ENCODE results near the gene JARID2.
"Not testable (repeated sequence)": the region's sequence is repeated elsewhere in the genome, so short reads cannot be mapped to it uniquely, and the experiment has no call there.

The JARID2 gene

DNA sequence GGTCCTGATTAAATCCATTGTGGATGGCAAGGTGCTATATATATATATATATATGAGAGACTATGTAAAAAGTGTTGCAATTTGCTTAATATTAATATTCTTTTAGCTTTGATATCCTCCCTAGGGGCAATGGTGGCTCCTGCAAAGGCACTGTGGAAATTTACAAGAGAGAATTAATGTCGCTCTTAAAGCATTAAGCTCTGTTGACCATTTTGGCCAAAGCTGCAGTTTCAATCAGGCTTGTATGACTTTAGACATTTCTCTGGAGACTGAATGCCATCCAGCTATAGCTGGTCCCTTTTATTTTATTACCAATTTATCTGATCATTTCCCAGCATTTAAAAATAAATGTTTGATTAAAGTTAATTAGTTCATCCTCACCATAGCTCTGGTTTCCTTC is 155.3 kb downstream of the JARID2 start:
- no peak for DNase-seq (ENCODE audit: low spot score)

DNA sequence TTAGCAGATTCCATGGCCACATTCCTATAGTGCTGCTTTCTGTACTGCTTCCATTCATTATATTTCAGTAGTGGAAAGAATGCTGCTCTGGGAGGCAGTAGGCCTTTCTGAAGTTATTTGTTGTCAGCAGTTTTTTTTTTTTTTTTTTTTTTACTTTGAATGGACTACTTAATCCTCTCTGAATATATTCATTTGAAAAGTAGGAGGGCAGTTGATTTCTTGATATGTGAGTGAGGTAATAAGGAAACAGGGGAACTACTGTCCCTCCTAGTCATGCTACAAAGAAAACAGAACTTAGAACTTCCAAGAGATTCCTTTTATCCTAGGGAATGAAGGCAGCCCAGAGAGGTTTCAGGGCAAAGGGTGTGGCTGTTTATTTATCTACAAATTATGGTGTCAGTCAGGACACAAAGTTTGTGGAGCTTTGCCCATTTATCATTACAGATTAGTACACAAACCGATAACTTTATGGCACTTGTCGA is 155.9 kb downstream of the JARID2 start:
- DNase-seq (ENCODE audit: low spot score) = no peak

DNA sequence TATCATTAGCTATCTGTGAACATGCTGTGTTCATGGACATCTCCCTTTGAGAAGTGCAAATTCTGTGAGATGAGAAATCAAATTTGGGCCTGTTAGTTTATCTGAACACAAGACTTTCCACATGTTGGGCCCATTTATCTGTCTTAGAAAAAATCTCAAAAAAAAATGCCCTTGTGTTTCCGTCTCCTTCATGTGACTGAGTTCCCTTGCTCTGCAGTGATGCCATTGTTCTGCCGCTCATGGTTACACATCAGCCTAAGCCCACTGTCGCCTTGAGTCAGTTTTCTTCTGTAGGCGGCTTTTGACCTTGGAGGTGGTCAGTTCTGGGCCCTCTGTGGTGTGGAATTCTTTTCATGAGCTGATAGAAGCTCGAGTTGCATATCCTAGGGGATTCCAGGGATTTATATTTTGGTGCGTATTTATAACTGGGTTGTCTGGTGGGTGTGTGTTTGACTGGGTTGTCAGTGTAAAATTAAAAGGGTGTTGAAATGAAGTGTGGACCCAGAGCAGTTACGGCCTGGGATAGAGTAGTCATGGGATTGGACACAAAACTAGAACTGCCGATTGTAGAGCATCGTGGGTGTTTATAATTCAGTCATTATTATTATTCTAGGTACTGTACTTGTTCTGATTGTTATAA is 156.7 kb downstream of the JARID2 start:
- DNase-seq (ENCODE audit: low spot score) = no peak

DNA sequence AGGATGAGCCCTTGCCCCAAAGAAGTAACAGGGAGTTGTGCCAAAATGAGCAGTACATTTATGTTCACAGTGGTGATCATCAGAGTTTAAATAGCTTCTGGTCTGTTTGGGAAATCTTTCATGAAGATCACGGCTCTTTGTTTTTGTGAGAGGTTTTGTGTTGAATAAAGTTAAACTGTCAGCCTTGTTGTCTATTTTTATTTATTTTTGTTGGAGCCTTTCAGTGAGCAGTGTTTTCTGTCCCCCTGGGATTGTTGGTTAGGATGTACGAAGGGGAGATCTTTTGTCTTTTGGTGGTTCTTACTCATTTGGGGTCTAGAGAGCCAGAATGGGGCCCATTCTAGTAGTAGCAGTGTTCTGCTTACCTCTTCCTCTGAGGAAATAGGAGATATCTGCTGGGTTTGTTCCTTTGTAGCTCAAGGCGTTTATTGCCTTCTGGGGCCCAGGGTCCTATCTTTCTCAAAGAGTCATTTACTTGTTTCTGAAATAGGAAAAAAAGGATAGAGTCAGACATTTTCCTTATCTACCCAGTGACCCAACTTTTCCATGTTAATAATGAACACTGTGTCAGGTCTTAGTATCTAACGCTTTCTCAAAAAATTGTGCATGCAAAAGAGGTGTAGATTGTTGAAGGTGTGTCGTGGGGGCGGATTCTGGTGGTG is 157.4 kb downstream of the JARID2 start:
- no peak for DNase-seq (ENCODE audit: low spot score)

DNA sequence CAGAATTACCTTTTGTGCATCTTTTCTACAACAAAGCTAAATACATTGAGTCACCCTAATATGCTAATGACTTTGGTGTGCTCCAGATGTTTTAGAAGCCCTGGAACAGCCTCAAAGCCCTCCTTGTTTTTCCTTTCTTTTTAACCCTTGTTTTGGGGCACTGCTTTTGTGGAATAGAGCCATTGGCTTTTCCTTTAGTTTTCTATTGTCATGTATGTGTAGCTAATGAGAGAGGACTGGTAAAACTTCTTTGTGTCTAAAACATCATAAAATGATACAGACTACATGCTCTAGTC is 158.8 kb downstream of the JARID2 start:
- DNase-seq (ENCODE audit: low spot score) = no peak

DNA sequence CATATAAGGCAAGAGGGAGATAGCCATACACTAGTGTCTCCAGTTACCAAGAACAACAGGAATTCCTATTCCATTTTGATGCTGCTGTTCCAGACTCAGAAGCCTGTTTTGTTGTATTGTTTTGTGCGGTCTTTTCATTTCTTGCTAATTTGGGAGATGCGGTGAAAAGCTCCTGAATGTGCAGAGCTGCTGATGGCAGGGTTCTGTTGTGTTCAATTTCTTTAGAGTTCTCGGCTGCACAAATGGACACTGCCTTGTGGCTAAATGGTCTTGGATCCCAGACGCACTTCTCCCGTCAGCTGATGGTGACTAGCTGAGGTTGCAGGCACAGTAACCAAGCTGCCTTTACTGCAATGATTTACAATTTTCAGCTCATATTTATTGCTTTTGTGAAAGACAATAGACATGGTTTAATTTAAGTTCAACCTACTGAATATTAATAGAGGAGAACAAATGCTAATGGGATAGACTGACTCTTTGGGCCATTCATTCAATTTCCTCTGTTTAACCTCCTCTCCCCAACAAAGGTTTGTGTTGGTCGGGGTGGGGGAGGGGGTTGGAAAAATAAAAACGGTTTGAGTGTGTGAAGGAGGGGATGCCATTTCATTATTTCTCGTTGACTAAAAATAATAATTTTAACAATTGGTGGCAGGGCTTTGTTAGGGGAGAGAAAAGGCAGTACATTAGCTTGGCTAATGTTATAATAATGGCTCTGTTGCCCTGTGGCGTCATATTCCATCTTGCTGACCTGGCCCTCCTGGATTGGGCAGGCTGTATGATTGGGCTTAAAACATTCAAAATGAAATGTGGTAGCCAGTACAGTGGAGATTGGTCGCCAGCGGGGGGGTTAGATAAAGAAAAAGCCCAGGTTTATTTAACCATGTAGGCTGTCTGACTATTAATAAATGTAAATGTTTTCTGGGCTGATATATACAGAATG is 159.5 kb downstream of the JARID2 start:
- no peak for DNase-seq (ENCODE audit: low spot score)

DNA sequence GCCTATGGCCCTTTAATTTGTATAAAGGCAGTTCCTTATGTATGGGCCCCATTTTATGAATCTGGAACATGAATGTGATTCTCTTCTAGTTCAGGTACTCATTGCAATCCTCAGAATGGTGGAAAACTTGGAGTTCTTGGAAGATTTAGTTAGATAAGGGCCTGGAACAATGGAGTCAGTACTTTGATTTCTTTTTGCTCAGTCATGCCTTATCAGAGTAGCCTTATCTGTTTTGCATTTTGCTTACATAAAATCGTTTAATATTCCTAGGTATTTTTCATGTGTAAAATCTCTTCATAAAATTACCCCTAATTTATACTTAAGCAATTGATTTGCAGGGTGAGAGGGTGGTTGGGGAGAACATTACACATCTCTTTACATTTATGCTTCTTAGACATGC is 160.6 kb downstream of the JARID2 start:
- DNase-seq (ENCODE audit: low spot score) = no peak

DNA sequence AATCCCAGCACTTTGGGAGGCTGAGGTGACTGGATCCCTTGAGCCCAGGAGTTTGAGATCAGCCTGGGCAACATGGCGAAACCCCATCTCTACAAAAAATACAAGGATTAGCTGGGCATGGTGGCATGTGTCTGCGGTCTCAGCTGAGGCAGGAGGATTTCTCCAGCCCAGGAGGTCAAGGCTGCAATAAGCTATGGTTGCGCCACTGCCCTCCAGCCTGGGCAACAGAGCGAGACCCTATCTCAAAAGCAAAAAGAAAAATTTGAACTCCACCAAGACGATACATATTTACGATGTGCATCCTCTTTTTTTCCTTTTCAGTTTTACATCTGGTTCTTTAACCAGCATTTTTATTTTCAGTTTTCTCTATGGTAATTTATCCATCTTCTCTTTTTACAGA is 162.1 kb downstream of the JARID2 start:
- DNase-seq (ENCODE audit: low spot score) = no peak

DNA sequence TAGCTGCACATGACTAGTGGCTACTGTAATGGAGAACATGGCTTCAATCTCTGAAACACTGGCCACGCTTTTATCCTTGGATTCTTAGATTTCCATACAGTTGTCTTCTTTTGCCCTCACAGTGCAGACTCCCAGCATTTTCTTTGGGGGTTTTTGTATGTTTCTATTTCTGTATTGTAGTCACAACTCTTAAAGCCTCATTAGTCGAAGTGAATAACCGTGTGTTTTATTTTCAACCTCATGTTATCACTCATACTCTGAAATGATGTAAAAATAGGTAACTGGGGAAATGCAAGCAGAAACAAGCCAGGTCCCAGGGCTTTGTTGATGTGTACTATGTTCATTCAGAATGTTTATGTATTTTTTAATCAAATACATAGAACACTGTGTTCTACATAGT is 162.9 kb downstream of the JARID2 start:
- no peak for DNase-seq (ENCODE audit: low spot score)

DNA sequence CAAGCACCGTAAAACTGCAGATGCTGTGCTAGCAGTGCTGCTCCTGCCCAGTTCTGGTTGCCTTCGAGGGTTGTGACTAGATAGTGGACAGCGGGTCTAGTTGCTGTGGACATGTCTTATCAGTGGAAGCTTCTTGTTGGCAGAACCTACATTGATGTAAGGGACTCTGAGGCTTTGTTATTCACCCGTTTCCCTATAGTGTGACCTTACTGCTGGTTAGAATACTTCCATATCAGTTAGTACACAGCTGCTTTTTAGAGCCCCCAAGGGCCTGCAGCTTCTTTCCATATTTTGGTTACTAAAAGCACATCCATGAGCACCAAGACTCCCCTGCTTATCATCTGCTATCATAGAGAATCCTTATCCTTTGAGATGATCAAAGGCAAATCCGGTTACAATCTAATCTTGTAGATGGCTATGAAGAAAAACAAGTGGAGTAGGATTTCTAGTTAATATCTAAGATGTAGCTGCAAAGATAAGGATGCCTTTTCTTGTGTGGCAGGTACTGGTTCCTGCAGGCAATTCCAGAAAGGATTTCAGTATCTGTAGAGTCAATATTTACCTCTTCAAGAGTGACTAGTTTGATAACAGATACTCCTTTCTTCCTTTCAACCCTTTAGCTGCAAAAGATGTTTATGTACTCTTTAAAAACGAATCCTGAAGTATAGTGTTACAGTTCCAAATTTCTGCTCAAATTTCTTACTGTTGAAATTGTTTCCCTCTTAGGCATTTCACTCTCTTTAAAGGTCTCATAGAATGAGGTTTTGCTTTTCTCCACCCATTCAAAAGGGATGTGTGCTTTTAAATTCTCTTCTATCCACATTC is 163.6 kb downstream of the JARID2 start:
- DNase-seq (ENCODE audit: low spot score) = no peak

DNA sequence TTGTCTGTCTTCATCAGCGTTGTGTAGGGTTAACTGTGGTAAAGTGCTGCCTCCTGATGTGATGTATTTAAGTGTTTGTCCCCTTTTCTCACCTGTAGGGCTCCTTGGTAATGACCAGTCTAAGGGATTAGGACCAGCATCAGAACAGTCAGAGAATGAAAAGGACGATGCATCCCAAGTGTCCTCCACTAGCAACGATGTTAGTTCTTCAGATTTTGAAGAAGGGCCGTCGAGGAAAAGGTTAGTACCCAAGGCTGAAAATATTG is 164.2 kb downstream of the JARID2 start:
- DNase-seq (ENCODE audit: low spot score) = no peak

DNA sequence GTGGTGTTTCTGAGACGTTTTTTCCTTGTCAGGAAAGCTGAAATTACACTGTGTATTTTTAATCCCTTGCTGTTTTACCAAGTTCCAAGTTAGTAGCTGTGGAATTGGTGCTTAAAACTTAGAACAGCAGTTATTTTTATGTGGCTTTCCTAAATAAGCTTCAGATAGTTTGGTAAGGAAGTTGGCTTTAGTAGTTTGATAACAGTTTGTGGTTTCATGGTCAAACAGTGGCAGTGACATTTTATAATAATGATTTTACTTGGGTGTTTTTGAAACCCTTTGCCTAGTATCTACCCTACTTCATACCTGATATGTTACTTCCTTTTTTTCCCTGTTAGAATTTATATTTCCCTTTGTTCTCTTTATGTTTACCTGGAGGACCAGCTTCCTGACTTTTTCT is 164.9 kb downstream of the JARID2 start:
- DNase-seq (ENCODE audit: low spot score) = no peak

DNA sequence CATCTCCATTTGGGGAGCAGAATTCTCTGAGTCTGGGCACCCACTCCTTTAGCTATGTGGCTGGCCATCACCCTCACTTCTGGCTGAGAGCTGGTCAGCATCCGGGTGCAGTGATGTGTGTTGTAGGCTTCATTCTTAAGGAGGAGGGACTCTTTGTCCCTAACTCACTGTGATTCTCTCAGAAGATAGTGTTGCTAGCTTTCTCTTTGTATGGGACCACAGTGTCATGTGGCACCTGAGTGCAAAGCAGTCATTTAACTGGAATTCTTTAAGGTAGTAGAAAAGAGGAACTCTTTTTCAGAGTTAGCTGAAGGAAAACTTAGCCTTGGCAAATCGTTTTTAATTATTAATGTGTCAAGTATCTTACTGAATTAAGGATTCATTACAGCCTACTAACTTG is 165.9 kb downstream of the JARID2 start:
- no peak for DNase-seq (ENCODE audit: low spot score)

DNA sequence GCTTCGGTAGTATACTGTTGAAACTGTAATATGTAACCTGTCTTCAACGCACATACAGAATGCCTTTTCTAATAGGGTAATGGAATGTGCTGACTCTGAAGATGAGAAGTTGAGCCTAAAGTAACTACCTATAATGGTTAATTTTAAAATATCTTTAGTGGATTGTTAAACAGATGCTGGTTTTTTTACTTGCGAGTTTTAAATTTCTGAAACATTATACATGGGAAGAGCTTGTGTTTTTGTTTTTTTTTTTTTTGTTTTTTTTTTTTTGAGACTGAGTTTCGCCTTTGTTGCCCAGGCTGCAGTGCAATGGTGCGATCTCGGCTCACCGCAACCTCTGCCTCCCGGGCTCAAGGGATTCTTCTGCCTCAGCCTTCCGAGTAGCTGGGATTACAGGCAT is 166.9 kb downstream of the JARID2 start:
- no peak for DNase-seq (ENCODE audit: low spot score)

DNA sequence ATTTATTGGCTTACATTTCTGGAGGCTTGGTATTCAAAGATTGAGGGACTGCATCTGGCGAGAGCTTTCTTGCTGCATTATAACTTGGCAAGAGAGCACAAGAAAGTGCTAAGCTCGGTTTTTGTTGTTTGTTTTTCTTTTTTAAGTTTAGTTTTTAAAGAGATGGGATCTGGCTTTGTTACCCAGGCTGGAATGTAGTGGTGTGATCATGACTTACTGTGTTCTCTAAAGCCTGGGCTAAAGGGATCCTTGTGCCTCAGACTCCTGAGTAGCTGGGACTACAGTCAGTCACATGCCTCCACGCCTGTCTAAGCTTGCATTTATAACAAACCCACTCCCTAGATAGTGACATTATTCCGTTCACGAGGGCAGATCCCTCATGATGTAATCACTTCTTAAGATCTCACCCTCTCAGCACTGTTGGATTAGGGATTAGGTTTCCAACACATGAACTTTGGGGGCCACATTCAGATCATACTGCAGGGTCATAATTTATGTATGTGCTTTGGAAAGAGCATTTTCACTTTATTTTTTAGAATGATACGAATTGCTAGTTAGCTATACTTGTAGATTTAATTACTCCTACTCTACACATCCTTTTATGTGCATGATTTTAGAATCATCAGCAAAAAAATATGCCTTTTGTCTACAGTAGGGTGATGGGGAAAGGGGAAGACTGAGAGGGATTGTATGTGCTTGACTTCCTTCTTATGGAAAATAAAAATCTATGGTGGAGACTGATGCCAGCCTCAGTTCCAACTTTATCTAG is 167.8 kb downstream of the JARID2 start:
- DNase-seq (ENCODE audit: low spot score) = no peak

DNA sequence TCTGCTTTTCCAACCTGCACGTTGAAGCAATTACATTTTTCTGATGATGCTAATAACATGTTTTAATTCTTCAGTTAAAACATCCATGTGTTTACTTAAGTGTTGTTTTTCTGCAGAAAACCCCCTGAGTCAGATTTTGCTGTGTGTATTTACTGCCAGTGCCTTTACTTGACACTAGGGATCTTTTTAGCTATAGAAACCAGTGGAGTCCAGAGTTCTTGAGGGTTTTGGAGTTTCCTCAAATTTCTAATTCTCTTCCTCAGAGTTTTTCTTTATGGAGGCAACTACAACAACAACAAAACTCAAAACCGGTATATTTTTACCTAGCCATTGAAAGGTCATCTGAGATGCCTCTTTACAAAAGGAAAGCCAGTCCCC is 168.4 kb downstream of the JARID2 start:
- DNase-seq (ENCODE audit: low spot score) = no peak

DNA sequence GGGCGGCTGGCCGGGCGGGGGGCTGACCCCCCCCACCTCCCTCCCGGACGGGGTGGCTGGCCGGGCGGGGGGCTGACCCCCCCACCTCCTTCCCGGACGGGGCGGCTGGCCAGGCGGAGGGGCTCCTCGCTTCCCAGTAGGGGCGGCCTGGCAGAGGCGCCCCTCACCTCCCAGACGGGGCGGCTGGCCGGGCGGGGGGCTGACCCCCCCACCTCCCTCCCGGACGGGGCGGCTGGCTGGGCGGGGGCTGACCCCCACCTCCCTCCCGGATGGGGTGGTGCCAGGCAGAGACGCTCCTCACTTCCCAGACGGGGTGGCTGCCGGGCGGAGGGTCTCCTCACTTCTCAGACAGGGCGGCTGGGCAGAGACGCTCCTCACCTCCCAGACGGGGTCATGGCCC is 169.8 kb downstream of the JARID2 start:
- not testable (repeated sequence) for DNase-seq (ENCODE audit: low spot score)

DNA sequence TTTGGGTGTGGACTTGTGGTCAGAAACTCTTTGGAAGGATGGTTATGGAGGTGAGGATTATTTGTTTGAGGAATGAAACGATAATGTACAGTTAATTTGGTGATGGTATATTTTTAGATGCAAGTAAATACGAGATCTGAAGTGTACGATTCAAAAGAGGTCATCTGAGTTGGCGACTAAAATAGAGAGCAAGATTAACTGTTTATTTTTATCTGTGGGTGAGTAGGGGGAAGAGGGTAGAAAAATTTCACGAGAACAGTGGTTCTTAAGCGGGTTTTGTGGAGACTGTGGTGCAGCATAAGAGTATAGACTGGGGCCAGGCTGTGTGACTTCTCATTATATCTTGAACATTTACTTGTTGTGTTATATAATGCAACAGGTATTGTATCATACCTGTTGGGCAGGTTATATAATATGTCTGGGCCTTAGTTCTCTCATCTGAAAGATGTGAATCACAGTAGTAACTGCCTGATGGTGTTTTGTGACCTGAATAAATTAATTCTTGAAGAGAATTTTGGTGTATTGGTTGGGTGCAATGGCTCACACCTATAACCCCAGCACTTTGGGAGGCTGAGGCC is 171.2 kb downstream of the JARID2 start:
- DNase-seq (ENCODE audit: low spot score) = no peak

DNA sequence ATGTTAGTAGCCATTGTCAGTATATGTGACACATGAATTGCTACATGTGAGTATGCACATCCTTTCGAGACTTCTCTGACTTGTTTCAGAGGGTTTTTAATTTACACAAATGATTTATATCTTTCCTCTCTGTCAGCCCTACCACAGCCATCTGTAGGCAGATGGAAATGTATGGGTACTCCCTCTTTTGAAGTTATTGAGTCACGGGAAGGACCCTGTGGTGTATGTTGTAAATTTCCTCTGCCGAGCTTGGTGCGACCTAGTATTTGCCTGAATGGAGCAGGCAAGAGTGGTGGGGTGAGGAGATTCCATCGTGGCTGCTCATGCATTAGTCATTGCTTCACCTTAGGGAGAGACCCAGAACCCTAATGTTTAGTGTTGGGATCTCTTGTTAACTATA is 171.9 kb downstream of the JARID2 start:
- no peak for DNase-seq (ENCODE audit: low spot score)

DNA sequence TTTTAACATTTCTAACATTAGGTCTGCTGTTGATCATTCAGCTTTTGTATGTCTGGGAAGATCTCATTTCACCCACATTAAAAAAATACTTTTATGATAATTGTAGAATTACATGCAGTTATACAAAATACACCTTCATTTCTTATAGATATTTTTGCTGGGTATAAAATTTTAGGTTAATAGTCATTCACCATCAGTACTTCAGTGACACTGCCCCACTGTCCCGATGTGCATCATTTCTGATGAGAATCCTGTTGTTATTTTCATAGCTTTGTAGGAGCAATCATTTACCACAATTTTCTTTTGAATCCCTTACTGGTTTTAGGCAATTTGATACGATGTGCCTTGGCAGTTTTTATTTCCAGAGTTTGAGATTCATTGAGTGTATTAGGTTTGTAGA is 173.6 kb downstream of the JARID2 start:
- DNase-seq (ENCODE audit: low spot score) = no peak

DNA sequence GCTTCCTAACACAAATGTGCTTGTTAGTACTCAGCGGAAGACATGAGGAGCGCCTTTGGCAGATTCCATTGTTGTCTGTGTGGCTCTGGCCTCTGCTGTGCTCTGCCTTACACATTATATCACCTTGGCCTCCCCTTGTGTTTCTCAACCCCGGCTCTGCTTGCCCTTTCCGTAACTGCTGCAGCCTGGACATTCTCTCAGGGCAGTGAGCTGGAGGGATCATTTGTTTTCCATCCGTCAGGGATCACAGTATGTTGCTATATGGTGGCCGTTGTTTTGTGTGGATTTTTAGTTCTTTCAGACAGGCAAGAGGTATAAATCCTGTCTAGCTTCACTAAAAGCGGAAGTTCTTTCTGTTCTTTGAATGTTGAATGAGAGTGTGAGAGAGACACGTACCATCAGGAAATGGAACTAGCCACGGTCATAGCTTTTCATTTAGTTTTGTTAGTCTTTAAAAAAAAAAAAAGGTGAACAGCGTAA is 175.1 kb downstream of the JARID2 start:
- DNase-seq (ENCODE audit: low spot score) = no peak

All from putamen (tissue), 1 donor.